GM21528 (cell line): ENCODE measurements around the gene TMEM126B.
A peak's percentile ranks its signal among the peaks of the same experiment; 100 is the strongest.

Experiments used
- ATAC-seq: cut with Tn5 transposase; IDR thresholded peaks from one replicate; pipeline ENCODE4 v1.9.1; 2021; ENCODE audit warnings: mild to moderate bottlenecking, moderate library complexity; ENCODE audit not compliant: unreplicated experiment, low FRiP score

TMEM126B gene

GRCh38 chr11:85680897-85681296 lies 52.5 kb downstream of the TMEM126B start:
- no peak for ATAC-seq

DNA sequence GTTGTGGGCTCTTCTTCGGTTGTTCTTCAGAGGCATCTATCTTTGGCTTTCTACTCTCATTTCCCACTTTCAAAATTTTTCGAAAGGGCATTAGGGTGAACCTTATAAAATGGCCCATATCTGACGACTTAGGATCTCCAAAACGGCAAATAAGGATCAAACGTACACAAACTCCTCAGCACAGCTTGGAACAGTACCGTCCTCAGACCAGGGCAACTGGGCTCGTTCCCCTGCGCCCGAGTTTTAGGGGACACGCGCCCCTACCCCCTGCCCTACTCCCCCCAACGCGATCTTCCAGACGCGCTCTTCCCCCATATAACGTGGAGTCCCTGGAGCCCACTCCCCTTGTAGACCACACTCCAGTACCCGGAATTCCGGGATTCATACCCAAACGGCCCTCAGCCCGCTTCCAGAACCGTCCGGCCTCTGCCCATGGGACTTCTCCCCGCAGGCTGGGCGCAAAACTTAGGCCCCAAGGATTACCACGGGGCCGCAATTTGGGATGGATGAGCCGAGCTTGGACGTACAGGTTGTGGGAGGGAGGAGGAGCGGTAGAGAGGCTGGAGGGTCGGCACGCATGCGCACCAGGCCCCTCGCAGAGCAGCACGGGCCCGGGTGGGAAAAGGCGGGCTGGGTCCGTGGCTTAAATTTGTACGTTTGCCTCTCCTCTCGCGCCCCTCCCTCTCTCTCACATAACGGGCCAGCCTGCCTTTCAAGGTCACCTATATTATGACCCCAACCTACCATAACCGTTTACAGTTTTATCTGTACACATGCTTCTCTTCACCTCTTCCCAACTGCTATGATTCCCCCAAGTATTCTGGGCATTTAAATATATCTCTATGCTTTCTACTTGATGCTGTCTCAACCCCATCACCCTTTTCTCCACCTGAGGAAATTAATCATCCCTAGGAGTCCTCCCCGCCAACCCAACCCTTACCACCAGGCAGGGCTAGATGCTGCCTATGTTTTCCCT lies 54.2 kb downstream of the TMEM126B start:
- peak; percentile 64 for ATAC-seq

GRCh38 chr11:85685125-85685819 lies 56.9 kb downstream of the TMEM126B start:
- ATAC-seq: no peak

GRCh38 chr11:85685820-85686459 lies 57.5 kb downstream of the TMEM126B start, which contains the start of gene CCDC89:
Gene CCDC89, minus strand, starts transcription at chr11:85686195. Its CDS starts 65 bp downstream, at chr11:85686130.
- ATAC-seq: no peak
